RWPE2 (cell line): ENCODE data around the gene MUC4.
"Not testable (repeated sequence)": the region's sequence is repeated elsewhere in the genome, so short reads cannot be mapped to it uniquely, and the experiment has no call there.

ENCODE experiments used
- ATAC-seq: fragments of 200-7000 bp; cut with Tn5 transposase; 3 replicates; pipeline ENCODE4 v1.9.1; 2021; ENCODE audit warnings: low read depth
- DNase-seq: peaks from one replicate; pipeline ENCODE4 v3.0.0-alpha.2; 2020; ENCODE audit warnings: low spot score
- H3K27ac ChIP-seq: fragments of 450-650 bp; 2 replicates; pipeline ENCODE4 v1.5.1; 2017; ENCODE audit warnings: mild to moderate bottlenecking; ENCODE audit not compliant: poor library complexity, severe bottlenecking
- H3K27me3 ChIP-seq: fragments of 250-450 bp; sonication (Bioruptor Pico); 2 replicates; pipeline ENCODE4 v1.5.1; 2021; ENCODE audit warnings: mild to moderate bottlenecking, moderate library complexity; ENCODE audit not compliant: insufficient read depth, poor library complexity, severe bottlenecking
- H3K36me3 ChIP-seq: fragments of 250-450 bp; sonication (Bioruptor Pico); 2 replicates; pipeline ENCODE4 v1.5.1; 2020; ENCODE audit warnings: low read depth, mild to moderate bottlenecking, moderate library complexity
- H3K4me1 ChIP-seq: fragments of 250-450 bp; sonication (Bioruptor Pico); 2 replicates; pipeline ENCODE4 v1.5.1; 2021; ENCODE audit warnings: mild to moderate bottlenecking, moderate library complexity; ENCODE audit not compliant: insufficient read depth, poor library complexity, severe bottlenecking
- H3K4me3 ChIP-seq: fragments of 250-450 bp; sonication (Bioruptor Pico); 2 replicates; pipeline ENCODE4 v1.5.1; 2021; ENCODE audit warnings: mild to moderate bottlenecking, moderate library complexity; ENCODE audit not compliant: severe bottlenecking
- H3K9me3 ChIP-seq: fragments of 250-450 bp; sonication (Bioruptor Pico); 2 replicates; pipeline ENCODE4 v1.5.1; 2021; ENCODE audit warnings: mild to moderate bottlenecking, moderate library complexity; ENCODE audit not compliant: severe bottlenecking
- CTCF ChIP-seq: fragments of 450-650 bp; IDR thresholded peaks from one replicate; pipeline ENCODE4 v1.5.1; 2017; ENCODE audit warnings: mild to moderate bottlenecking, moderate library complexity; ENCODE audit not compliant: poor library complexity, severe bottlenecking

The MUC4 gene

GRCh38 chr3:195719514-195720254, 92.0 kb downstream of the MUC4 start:
- DNase-seq, H3K4me3 ChIP-seq, H3K36me3 ChIP-seq, H3K9me3 ChIP-seq, H3K27ac ChIP-seq, H3K4me1 ChIP-seq, ATAC-seq: not testable (repeated sequence)
- H3K27me3 ChIP-seq = peaks cover 36% of the 10 kb centered on the region

- Histone ChIP-seq H3K4me3 (no peak overlapping the region), H3K27me3 (peaks cover 38% of the 10 kb centered on the region), H3K27ac (no peak overlapping the region), H3K9me3 (peaks cover 3% of the 10 kb centered on the region), H3K4me1 (no peaks in the 10 kb centered on the region), H3K36me3 (no peaks in the 10 kb centered on the region)
- no peak for TF ChIP-seq CTCF
- ATAC-seq = no peak
- DNase-seq = no peak
Observed at GRCh38 chr3:195718477-195718984, 93.2 kb downstream of the MUC4 start.

GRCh38 chr3:195717852-195718476, 93.8 kb downstream of the MUC4 start:
- peaks cover 38% of the 10 kb centered on the region for H3K27me3 ChIP-seq
- no peak overlapping the region for H3K4me3 ChIP-seq
- H3K27ac ChIP-seq = no peak overlapping the region
- H3K9me3 ChIP-seq = peaks cover 3% of the 10 kb centered on the region
- H3K4me1 ChIP-seq = no peaks in the 10 kb centered on the region
- no peaks in the 10 kb centered on the region for H3K36me3 ChIP-seq
- no peak for DNase-seq
- no peak for TF ChIP-seq CTCF
- no peak for ATAC-seq

GRCh38 chr3:195717416-195717815, 94.3 kb downstream of the MUC4 start:
- Histone ChIP-seq H3K36me3 (no peaks in the 10 kb centered on the region), H3K27me3 (peaks cover 38% of the 10 kb centered on the region), H3K4me1 (no peaks in the 10 kb centered on the region), H3K9me3 (peaks cover 3% of the 10 kb centered on the region), H3K4me3 (no peak overlapping the region), H3K27ac (no peak overlapping the region)
- TF ChIP-seq CTCF = no peak
- DNase-seq = no peak
- ATAC-seq = no peak

- no peak for TF ChIP-seq CTCF
- Histone ChIP-seq H3K27ac (no peak overlapping the region), H3K36me3 (no peaks in the 10 kb centered on the region), H3K9me3 (peaks cover 5% of the 10 kb centered on the region), H3K27me3 (peaks cover 38% of the 10 kb centered on the region), H3K4me3 (no peak overlapping the region), H3K4me1 (no peaks in the 10 kb centered on the region)
- DNase-seq (no peak), ATAC-seq (0 out of 3 replicates have a peak, but pooled peaks have one; percentile 22)
Observed at GRCh38 chr3:195715583-195716266, 96.0 kb downstream of the MUC4 start.
